CD14-positive monocyte (primary cell): ENCODE results near the gene MALRD1. TPM values are rescaled to one million over a fixed set of nuclear protein-coding genes. Genes with fewer than 3 reads are reported as not detected.

Experiments used
- DNase-seq, 3 donors: peaks; one replicate each; pipeline ENCODE4 v3.0.0-alpha.2; 2011 to 2022
- H2AFZ ChIP-seq: 2 replicates; pipeline ENCODE4 v1.6.0; 2012; ENCODE audit warnings: mild to moderate bottlenecking, low read depth, low read length, inconsistent platforms; ENCODE audit not compliant: insufficient read depth, poor library complexity, severe bottlenecking
- H3K27ac ChIP-seq, 2 donors: 1 replicate in 1 of 2; 2 replicates in 1 of 2; pipeline ENCODE4 v1.5.1; 2012 to 2013; ENCODE audit warnings: low read length in 2 of 2, control low read depth in 1 of 2, inconsistent platforms in 1 of 2, low read depth in 1 of 2, mild to moderate bottlenecking in 1 of 2
- H3K27me3 ChIP-seq, 2 donors: one replicate each; pipeline versions ENCODE4 v1.6.0 to v1.6.1; 2011 to 2013; ENCODE audit warnings: low read length in 2 of 2; ENCODE audit not compliant: control insufficient read depth in 2 of 2, insufficient read depth in 2 of 2
- H3K36me3 ChIP-seq, 2 donors: replicated peaks in 1 of 2; 1 replicate in 1 of 2; 2 replicates in 1 of 2; pipeline versions ENCODE4 v1.5.1 to v1.6.1; 2012 to 2013; ENCODE audit warnings: low read length in 2 of 2, control low read depth in 1 of 2, inconsistent platforms in 1 of 2, mild to moderate bottlenecking in 1 of 2; ENCODE audit not compliant: insufficient read depth in 2 of 2, control insufficient read depth in 1 of 2
- H3K4me1 ChIP-seq, 2 donors: 1 replicate in 1 of 2; 2 replicates in 1 of 2; pipeline versions ENCODE4 v1.5.1 to v1.6.1; 2012 to 2013; ENCODE audit warnings: low read length in 2 of 2, control low read depth in 1 of 2, inconsistent platforms in 1 of 2, mild to moderate bottlenecking in 1 of 2, moderate library complexity in 1 of 2; ENCODE audit not compliant: insufficient read depth in 2 of 2, control insufficient read depth in 1 of 2
- H3K4me2 ChIP-seq: replicated peaks from 2 replicates; pipeline ENCODE3; 2012; ENCODE audit warnings: low read length, moderate library complexity, mild to moderate bottlenecking; ENCODE audit not compliant: poor library complexity, severe bottlenecking; ENCODE audit errors: extremely low read depth
- H3K4me3 ChIP-seq, 3 experiments: fragments of 200-600 bp in 1 of 3; sonication (generic) in 1 of 3; replicated peaks in 1 of 3; 1 replicate in 2 of 3; 2 replicates in 1 of 3; pipeline ENCODE4 v1.5.1; 2011 to 2013; ENCODE audit warnings: low read length in 3 of 3, mild to moderate bottlenecking in 3 of 3, control low read depth in 2 of 3, low read depth in 2 of 3, inconsistent platforms in 1 of 3, moderate library complexity in 1 of 3
- H3K79me2 ChIP-seq: 2 replicates; pipeline ENCODE4 v1.6.0; 2012; ENCODE audit warnings: mild to moderate bottlenecking, control low read depth, inconsistent platforms, low read length, moderate library complexity; ENCODE audit not compliant: insufficient read depth
- H3K9ac ChIP-seq: 2 replicates; pipeline ENCODE4 v1.6.0; 2017; ENCODE audit warnings: low read length, mild to moderate bottlenecking; ENCODE audit not compliant: insufficient read depth, poor library complexity, severe bottlenecking
- H3K9me3 ChIP-seq, 2 donors: replicated peaks in 1 of 2; 1 replicate in 1 of 2; 2 replicates in 1 of 2; pipeline versions ENCODE4 v1.5.1 to v1.6.1; 2012 to 2013; ENCODE audit warnings: low read length in 2 of 2, control low read depth in 1 of 2; ENCODE audit not compliant: control insufficient read depth in 1 of 2, insufficient read depth in 1 of 2
- H4K20me1 ChIP-seq: 2 replicates; pipeline ENCODE4 v1.6.0; 2012; ENCODE audit warnings: mild to moderate bottlenecking, low read length, control low read depth, moderate library complexity; ENCODE audit not compliant: insufficient read depth
- H3K27ac Mint-ChIP-seq, 7 donors: one replicate each; pipeline ENCODE4 v1.8.0; 2020; ENCODE audit warnings: mild to moderate bottlenecking in 7 of 7, mixed read lengths in 7 of 7, moderate library complexity in 6 of 7, inconsistent platforms in 2 of 7
- H3K27me3 Mint-ChIP-seq, 3 donors: one replicate each; pipeline ENCODE4 v1.8.0; 2021 to 2022; ENCODE audit warnings: low read depth in 3 of 3, mild to moderate bottlenecking in 3 of 3, mixed read lengths in 3 of 3, moderate library complexity in 3 of 3, inconsistent platforms in 1 of 3
- H3K36me3 Mint-ChIP-seq, 2 donors: one replicate each; pipeline ENCODE4 v1.8.0; 2020; ENCODE audit warnings: mixed read lengths in 2 of 2, inconsistent platforms in 1 of 2, mild to moderate bottlenecking in 1 of 2
- H3K4me1 Mint-ChIP-seq: one replicate; pipeline ENCODE4 v1.8.0; 2020; ENCODE audit warnings: mild to moderate bottlenecking, mixed read lengths
- H3K4me3 Mint-ChIP-seq, 2 donors: one replicate each; pipeline ENCODE4 v1.8.0; 2020; ENCODE audit warnings: mild to moderate bottlenecking in 2 of 2, mixed read lengths in 2 of 2, moderate library complexity in 1 of 2
- H3K9me3 Mint-ChIP-seq, 7 donors: one replicate each; pipeline ENCODE4 v1.8.0; 2020 to 2022; ENCODE audit warnings: mixed read lengths in 7 of 7, mild to moderate bottlenecking in 6 of 7, moderate library complexity in 6 of 7, inconsistent platforms in 2 of 7
- CTCF ChIP-seq: fragments of 200-600 bp; IDR thresholded peaks from one replicate; pipeline ENCODE4 v1.8.0; 2022; ENCODE audit warnings: antibody characterized with exemption, mild to moderate bottlenecking
- intact Hi-C, 2 donors: fragments of 100-400 bp; cut with micrococcal nuclease; formaldehyde crosslinking; loops; one replicate each; pipeline versions ENCODE4 v1.15.0 to v1.15.1; 2023
- polyA plus RNA-seq, 3 donors: library from polyadenylated mRNA; depleted of rRNA in 1 of 3; unstranded in 2 of 3; stranded (reverse) in 1 of 3; fragments of 300-500 nt in 2 of 3; fragments of >200 nt in 1 of 3; fragmentation: Illumina TruSeq in 2 of 3; gene quantifications; 1 replicate in 2 of 3; 2 replicates in 1 of 3; pipeline ENCODE4 v1.2.3, GENCODE V29; 2012 to 2021

Gene MALRD1
- polyA plus RNA-seq, 3 donors: not detected

- Histone ChIP-seq H3K4me1 (no peaks in the 10 kb centered on the region), H4K20me1 (no peaks in the 10 kb centered on the region), H3K9me3 (no peaks in the 10 kb centered on the region), H3K9ac (no peak overlapping the region), H3K4me2 (no peak overlapping the region), H3K79me2 (no peaks in the 10 kb centered on the region), H3K27ac (no peak overlapping the region), H3K4me3 (no peak overlapping the region), H3K27me3 (no peaks in the 10 kb centered on the region), H3K36me3 (no peaks in the 10 kb centered on the region), H2AFZ (no peak overlapping the region)
- H3K27ac Mint-ChIP-seq: no peak overlapping the region
- H3K27me3 Mint-ChIP-seq: peaks cover 0 to 4% (median 2%) of the 10 kb centered on the region in 3 donors
- H3K4me3 Mint-ChIP-seq: no peak overlapping the region
- no peak for DNase-seq
- H3K36me3 Mint-ChIP-seq: no peaks in the 10 kb centered on the region
- intact Hi-C loops: no loop called here
- no peaks in the 10 kb centered on the region for H3K9me3 Mint-ChIP-seq
- no peaks in the 10 kb centered on the region for H3K4me1 Mint-ChIP-seq
- TF ChIP-seq CTCF: no peak
Observed at GRCh38 chr10:19620811-19621210, 572.2 kb downstream of the MALRD1 start.

- Mint-ChIP-seq H3K27me3 (peaks cover 0 to 4% (median 2%) of the 10 kb centered on the region in 3 donors), H3K27ac (no peak overlapping the region), H3K4me1 (no peaks in the 10 kb centered on the region), H3K4me3 (no peak overlapping the region), H3K36me3 (no peaks in the 10 kb centered on the region), H3K9me3 (no peaks in the 10 kb centered on the region)
- TF ChIP-seq CTCF: no peak
- Histone ChIP-seq H3K79me2 (no peaks in the 10 kb centered on the region), H3K4me3 (no peak overlapping the region), H3K27ac (no peak overlapping the region), H2AFZ (no peak overlapping the region), H4K20me1 (no peaks in the 10 kb centered on the region), H3K9ac (no peak overlapping the region), H3K27me3 (no peaks in the 10 kb centered on the region), H3K4me1 (no peaks in the 10 kb centered on the region), H3K36me3 (no peaks in the 10 kb centered on the region), H3K9me3 (no peaks in the 10 kb centered on the region), H3K4me2 (no peak overlapping the region)
- DNase-seq: peak in 1 of 3 donors; percentile 10
- intact Hi-C loops: no loop called here
Observed at GRCh38 chr10:19623321-19623720, 574.7 kb downstream of the MALRD1 start.
